EL (cell line): Measurements from ENCODE around the gene IFRD2.
"Not testable (repeated sequence)": the region's sequence is repeated elsewhere in the genome, so short reads cannot be mapped to it uniquely, and the experiment has no call there.

Source experiments
- DNase-seq: peaks from one replicate; pipeline ENCODE4 v3.0.0-alpha.2; 2016

The IFRD2 gene

GRCh38 chr3:50279255-50280016 lies 12.8 kb downstream of the IFRD2 start:
- DNase-seq, result no peak

DNA sequence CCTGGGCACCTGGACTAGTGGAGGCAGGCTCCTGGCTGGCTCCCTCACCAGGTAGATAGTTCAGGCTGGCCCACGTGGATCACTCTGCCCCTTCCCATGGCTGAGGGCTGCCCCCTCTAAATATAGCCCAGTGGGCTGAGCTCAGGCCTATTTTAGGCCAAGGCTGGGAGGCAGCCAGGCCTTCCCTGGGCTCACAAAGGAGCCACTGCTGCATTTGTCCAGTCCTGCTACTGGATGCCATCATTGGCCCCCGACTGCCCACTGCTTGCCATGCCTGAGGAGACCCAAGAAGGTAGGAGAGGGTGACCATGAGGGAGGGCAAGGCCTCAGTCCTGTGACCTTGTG lies 13.4 kb downstream of the IFRD2 start, which contains the start of gene LSMEM2:
LSMEM2 (plus strand) TSS at position 208 of the 345 bp plus-strand sequence; CDS start at position 235, 27 bp downstream.
- no peak for DNase-seq

DNA sequence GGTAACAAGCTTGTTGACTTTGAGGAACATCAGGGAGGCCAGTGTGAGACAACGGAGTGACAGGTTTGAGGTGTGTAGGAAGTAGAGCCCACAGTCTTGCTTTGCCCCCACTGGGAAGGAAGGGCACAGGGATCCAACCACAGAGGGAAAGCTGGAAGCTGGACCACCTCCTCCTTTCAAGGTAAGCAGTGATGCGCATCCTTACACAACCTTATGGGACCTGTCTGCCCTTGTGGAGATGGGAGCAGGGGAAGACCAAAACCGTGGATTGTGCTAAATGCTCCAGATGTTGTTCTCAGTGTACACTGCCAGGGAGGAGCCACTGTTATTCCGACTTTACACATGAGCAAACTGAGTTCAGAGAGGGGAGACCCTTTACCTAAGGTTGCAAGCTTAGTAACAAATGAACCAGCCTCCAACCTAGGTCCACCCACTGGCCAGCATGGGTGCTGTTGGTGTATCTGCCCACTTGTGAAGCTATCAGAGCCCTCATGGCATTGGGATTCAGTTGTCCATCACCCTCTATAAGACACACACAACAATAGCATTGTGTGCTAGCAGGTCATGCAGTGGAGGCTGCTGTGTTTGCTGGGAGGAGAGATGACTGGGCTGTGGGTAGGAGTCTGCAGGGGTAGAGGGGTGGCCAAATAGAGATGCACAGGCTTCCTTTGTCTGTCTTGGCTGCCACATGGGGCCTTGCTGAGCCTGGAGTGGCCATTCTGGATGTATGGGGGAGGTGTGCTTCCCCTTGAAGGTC lies 13.9 kb downstream of the IFRD2 start:
- DNase-seq, result no peak

DNA sequence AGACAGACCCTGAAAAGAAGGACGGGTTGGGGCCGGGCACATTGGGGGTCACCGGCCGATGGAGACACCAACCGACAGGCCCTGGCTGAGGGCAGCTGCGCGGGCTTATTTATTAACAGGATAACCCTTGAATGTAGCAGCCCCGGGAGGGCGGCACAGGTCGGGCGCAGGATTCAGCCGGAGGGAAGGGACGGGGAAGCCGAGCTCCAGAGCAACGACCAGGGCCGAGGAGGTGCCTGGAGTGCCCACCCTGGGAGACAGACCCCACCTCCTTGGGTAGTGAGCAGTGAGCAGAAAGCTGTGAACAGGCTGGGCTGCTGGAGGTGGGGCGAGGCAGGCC lies 15.5 kb downstream of the IFRD2 start:
- no peak for DNase-seq

GRCh38 chr3:50275996-50276761 lies 16.1 kb downstream of the IFRD2 start:
- no peak for DNase-seq

DNA sequence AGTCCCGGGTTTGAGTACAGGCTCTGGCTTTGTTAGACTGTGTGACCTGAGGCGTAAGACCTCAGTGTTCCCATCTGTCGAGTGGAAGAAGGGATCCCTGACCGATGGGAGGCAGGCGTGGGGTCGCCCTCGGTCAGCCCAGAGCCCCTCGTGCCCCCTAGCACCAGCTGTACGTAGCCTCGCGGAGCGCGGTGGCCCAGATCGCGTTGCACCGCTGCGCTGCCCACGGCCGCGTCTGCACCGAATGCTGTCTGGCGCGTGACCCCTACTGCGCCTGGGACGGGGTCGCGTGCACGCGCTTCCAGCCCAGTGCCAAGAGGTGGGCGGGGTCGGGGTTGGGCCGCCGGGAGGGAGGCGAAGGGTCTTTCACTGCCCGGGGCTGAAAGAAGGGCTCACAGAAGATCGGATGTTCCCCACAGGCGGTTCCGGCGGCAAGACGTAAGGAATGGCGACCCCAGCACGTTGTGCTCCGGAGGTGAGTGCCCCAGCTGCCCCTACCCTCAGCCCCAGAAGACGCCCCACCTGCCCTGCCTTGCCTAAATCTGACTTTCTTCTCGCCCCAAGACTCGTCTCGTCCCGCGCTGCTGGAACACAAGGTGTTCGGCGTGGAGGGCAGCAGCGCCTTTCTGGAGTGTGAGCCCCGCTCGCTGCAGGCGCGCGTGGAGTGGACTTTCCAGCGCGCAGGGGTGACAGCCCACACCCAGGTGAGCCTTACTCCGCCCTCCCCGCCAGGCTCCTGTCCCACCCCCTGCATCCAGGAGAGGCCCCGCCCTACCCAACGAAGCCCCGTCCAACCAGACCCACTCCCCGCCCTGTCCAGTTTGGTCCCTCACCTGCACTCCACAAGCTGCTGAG lies 16.9 kb downstream of the IFRD2 start:
- no peak for DNase-seq

- peak; percentile 52 for DNase-seq
Observed at GRCh38 chr3:50274371-50275104, 17.7 kb downstream of the IFRD2 start.

DNA sequence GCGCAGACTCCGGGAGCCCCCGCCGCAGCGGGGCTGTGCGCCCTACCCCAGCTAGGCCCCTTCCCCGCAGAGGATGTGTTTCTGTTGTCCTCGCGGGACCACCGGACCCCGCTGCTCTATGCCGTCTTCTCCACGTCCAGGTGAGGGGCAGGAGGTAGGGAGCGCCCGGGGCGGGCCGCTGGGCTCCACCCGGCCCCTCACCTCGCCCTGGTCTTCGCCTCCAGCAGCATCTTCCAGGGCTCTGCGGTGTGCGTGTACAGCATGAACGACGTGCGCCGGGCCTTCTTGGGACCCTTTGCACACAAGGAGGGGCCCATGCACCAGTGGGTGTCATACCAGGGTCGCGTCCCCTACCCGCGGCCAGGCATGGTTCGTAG lies 18.6 kb downstream of the IFRD2 start:
- no peak for DNase-seq

- DNase-seq, result peak; percentile 76
Observed at GRCh38 chr3:50272911-50273688, 19.1 kb downstream of the IFRD2 start.

- DNase-seq, result not testable (repeated sequence)
Observed at GRCh38 chr3:50272538-50272910, 19.7 kb downstream of the IFRD2 start.

DNA sequence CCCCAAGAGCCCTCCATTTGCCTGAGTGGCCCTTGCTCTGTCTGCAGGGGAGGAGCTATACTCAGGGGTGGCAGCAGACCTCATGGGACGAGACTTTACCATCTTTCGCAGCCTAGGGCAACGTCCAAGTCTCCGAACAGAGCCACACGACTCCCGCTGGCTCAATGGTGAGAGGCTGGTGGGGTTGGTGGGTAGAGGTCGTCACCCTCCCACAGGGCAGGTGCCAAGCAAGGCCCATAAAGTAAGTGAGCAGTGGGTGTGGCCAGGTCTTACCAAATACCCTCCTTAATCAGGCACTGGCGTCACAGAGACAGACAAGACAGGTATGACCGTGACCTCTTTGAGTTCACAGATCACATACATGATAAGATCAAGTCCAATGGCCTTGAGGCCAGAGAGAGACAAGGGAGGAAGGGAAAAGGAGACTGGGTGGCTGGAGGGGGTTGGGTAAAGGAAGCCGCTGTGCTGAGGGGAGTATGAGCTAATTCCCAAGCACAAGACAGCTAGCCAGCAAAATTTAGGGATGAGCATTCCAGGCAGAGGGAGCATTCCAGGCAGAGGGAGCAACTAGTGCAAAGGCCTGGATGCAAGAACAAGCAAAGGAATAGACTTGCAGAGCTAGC lies 20.8 kb downstream of the IFRD2 start:
- no peak for DNase-seq

GRCh38 chr3:50270422-50271224 lies 21.6 kb downstream of the IFRD2 start:
- peak; percentile 59 for DNase-seq

GRCh38 chr3:50269977-50270413 lies 22.2 kb downstream of the IFRD2 start:
- DNase-seq, result peak; percentile 78

DNA sequence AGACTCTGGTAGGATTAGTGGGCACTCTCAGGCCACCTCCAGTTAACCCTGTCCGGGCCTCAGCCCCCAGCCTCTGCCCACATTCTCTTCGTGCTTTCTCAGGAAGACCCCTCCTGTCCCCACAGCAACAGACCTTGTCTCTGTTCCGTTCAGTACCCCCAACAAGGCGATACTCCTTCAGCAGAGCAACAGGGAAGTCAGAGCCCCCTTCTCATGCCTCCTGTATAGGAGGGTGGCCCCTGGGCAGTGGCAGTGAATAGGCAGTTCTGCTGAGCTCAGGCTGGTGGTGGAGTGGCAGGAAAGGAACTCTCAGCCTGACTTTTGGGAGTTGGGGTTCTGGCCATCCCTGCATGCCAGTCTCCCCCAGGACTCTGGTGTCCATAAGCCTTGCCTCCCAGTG lies 22.8 kb downstream of the IFRD2 start:
- no peak for DNase-seq

DNA sequence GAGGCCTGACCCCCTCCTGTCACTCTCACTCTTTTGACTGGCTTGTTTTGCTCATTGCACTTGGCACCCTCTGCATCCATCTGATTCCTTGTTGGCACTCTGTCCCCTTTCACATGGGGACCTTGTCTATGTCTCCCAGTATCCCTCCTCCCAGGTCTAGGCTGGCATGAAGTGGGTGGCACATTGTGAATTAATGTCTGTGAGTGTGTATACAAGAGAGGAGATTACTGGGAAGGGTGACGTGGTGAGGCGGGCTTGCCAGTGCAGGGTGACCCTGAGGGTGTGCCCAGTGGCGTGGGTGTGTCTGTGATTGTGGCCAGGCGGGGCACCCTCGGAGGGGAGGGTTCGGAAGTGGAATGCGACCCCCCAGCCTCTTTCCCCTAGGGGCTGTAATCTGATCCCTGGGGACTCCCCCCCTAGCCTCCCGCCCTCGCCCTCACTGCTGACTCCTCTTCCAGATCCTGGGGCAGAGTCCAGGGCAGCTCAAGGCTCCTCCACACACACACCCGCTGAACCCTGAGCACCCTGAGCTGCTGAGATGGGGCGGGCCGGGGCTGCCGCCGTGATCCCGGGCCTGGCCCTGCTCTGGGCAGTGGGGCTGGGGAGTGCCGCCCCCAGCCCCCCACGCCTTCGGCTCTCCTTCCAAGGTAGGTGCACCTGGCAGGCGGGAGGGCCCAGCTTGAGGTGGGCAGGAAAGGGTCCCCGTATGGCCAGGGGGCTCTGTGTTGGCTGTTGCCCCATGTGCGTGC lies 23.4 kb downstream of the IFRD2 start, which contains the start of gene SEMA3B:
SEMA3B (plus strand) TSS at position 445 of the 749 bp plus-strand sequence; CDS start at position 539, 94 bp downstream.
- peak; percentile 89 for DNase-seq

- no peak for DNase-seq
Observed at GRCh38 chr3:50268276-50268675, 24.0 kb downstream of the IFRD2 start.

DNA sequence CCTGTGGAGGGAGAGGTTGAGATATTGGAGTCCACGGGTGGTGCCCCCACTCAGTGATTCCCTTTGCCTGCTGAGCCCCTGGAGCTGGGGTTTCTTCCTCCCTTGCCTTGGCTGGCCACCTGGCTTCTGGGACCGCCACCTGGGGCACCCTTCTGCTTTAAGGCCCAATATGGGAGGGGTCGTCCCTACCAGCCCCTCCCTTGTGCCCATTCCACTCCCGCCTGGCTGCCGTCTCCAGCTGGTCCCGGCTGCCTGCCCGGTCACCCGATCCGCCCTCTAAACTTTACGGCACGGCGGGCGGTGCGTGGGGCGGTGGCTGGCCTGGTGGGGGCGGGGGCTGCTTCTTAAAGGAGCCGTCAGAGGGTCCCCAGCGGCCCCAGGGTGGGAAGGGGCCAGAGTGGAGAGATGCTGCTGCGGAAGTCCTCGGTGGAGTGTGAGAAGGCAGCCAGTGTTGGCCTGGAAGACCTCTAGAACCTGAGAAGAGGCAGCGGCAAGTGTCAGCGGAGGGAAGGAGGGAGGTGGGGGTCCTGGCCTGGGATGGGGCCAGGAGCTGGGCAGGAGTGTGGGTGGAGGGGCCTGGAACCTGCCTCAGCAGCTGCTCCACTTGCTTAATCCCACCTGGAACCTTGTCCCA lies 24.8 kb downstream of the IFRD2 start:
- DNase-seq, result no peak

- no peak for DNase-seq
Observed at GRCh38 chr3:50266836-50267235, 25.4 kb downstream of the IFRD2 start.
